Activated naive CD8-positive, alpha-beta T cell treated with anti-CD3 and anti-CD28 coated beads for 36 hours (primary cell): Measurements from ENCODE around the gene NLE1. TPM values are rescaled to one million over a fixed set of nuclear protein-coding genes. Genes with fewer than 3 reads are reported as not detected.
"Not testable (repeated sequence)": the region's sequence is repeated elsewhere in the genome, so short reads cannot be mapped to it uniquely, and the experiment has no call there.

Experiments used
- DNase-seq: peaks from one replicate; pipeline ENCODE4 v3.0.0; 2021
- H3K27ac Mint-ChIP-seq: one replicate; pipeline ENCODE4 v1.8.0; 2022; ENCODE audit warnings: mild to moderate bottlenecking, moderate library complexity, mixed read lengths
- H3K27me3 Mint-ChIP-seq: one replicate; pipeline ENCODE4 v1.8.0; 2022; ENCODE audit warnings: mild to moderate bottlenecking, mixed read lengths
- H3K36me3 Mint-ChIP-seq: one replicate; pipeline ENCODE4 v1.8.0; 2021; ENCODE audit warnings: mild to moderate bottlenecking, mixed read lengths
- H3K4me1 Mint-ChIP-seq: one replicate; pipeline ENCODE4 v1.8.0; 2021; ENCODE audit warnings: mixed read lengths
- H3K4me3 Mint-ChIP-seq: one replicate; pipeline ENCODE4 v1.8.0; 2022; ENCODE audit warnings: mild to moderate bottlenecking, moderate library complexity, mixed read lengths
- H3K9me3 Mint-ChIP-seq: one replicate; pipeline ENCODE4 v1.8.0; 2022; ENCODE audit warnings: mixed read lengths
- total RNA-seq, 2 experiments: library from RNA; stranded (reverse); gene quantifications; one replicate each; pipeline ENCODE4 v1.2.3, GENCODE V29; 2021

The NLE1 gene
- total RNA-seq, 2 experiments from 2014 or later: 59.9 to 61.8 TPM

DNA sequence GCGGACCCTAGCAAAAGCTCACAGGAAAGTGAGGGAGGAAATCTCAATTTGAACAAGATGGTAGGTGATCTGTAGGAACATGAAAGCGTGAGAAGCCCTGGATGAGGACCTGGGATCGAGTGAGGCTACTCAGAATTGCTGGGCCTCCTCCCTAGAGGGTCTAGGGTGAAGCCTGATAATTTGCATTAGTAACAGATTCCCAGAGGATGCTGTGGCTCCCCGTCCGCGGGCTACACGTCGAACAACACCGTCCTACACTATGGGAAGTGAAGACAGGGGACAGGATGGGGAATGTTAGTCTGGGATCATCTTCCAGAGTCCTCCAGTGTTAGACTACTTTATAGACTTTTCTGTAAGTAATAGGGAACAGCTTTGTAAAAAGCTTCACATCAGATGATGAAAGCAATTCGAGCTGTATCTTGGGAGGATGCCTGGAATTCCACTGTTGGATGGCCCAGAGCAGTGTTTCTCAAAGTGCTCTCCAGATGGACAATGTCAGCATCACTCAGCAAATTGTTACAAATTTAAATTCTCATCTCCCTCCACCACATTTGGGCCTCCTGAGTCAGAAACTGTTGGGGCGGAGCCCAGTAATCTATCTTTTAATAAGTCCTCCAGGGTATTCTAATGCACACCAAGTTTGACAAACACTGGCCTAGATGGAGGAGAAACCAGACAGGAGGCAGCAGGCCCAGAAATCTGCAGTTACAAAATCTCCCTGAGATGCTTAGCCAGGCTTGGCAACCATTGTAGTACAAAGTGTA, 14.2 kb downstream of the NLE1 start:
- Mint-ChIP-seq H3K27me3 (no peaks in the 10 kb centered on the region), H3K27ac (peak overlapping the region; percentile 38), H3K4me1 (peaks cover 7% of the 10 kb centered on the region), H3K36me3 (peaks cover 7% of the 10 kb centered on the region), H3K9me3 (no peaks in the 10 kb centered on the region), H3K4me3 (no peak overlapping the region)
- DNase-seq: no peak

DNA sequence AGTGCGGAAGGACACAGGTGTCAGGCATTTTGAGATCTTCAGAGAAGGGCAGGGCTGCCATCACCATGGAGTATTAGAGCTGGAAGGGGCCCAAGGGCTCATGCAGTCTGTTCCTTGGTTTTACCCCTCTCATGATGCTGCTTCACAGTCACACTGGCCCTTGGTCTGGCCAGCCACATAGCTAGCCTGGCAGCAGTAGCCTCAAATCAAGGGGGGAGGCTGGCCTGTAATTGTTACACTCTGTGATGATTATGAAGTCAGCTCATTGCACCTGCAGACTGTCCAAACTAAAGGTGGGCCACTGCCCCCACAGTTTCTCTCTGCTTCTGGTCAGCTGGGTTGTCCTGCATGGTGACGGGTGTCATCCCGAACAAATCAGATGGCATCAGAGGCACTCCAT, 20.8 kb downstream of the NLE1 start, which contains the start of gene FNDC8:
Gene FNDC8 (plus strand): TSS at position 301 of the 400 bp plus-strand sequence. CDS start 79 bp downstream, at position 380.
- Mint-ChIP-seq H3K9me3 (no peaks in the 10 kb centered on the region), H3K27ac (no peak within 1 kb of the TSS), H3K4me1 (peaks cover 26% of the 10 kb centered on the region), H3K36me3 (peaks cover 15% of the 10 kb centered on the region), H3K4me3 (no peak within 1 kb of the TSS), H3K27me3 (peaks cover 3% of the 10 kb centered on the region)
- DNase-seq: no peak

DNA sequence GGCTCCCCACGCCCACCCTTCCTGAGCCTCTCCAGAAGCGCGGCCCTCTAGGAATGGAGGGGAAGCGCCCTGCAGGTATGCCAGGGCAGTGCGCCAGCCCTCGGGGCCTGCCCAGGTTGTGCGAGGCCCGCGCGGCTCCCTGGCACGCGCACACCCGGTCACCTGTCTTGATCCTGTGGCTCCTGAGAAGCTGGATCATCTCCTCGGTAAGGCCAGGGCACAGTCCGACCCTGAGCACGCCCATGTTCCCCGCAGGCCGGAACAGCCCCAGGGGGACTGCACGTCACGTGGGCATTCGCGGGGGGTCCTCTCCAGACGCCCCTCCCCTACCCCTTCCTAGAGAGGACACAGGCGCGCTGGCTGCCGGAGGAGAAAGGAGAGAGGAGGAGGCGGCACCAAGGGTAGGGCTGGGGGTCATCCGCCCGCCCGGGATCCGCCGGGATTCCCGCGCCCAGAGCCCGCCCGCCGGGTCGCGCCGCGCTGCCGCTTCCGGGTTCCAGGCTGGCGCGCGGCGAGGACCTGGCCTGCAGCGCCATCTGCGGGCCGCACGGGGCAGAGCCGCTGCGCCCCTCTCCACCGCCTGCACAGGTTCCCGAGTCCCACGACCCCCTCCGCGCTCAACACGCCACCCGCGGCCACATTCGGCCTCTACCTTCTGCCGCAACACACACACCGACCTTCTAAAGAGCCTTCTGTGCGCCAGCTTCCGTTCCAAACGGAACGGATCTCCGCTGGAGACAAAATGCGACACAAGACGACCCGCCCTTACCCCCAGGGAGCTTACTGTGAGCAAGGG, 22.5 kb downstream of the NLE1 start, which contains the start of gene RAD51D:
Gene RAD51D (minus strand): TSS at position 491 of the 796 bp plus-strand sequence. CDS start 247 bp downstream, at position 244.
- peaks cover 3% of the 10 kb centered on the region for H3K27me3 Mint-ChIP-seq
- peaks cover 33% of the 10 kb centered on the region for H3K4me1 Mint-ChIP-seq
- peak within 1 kb of the TSS; percentile 92 for H3K27ac Mint-ChIP-seq

DNA sequence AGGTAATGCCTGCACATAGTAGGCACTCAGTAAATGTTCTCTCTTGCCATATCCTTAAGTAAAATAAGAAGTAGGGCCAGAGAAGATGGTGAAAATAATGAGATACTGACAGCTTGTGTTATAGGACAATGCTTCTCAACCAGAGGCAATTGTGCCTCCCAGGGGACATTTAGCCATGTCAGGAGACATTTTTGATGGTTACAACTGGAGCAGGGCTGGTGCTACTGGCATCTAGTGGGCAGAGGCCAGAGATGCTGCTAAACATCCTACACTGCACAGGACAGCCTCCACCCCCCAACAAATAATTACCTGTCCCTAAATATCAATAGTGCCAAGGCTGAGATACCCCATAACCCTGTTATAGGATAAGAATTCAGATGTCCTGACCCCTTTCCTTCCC, 24.1 kb downstream of the NLE1 start:
- Mint-ChIP-seq H3K9me3 (no peaks in the 10 kb centered on the region), H3K27me3 (peaks cover 3% of the 10 kb centered on the region), H3K27ac (peak overlapping the region; percentile 6), H3K4me3 (peak overlapping the region; percentile 90), H3K36me3 (peaks cover 17% of the 10 kb centered on the region), H3K4me1 (peaks cover 33% of the 10 kb centered on the region)
- DNase-seq: peak; percentile 12

More for the DNA sequence above, 22.5 kb downstream of the NLE1 start, which contains the start of gene RAD51D:
- Mint-ChIP-seq H3K36me3 (peaks cover 17% of the 10 kb centered on the region), H3K4me3 (peak within 1 kb of the TSS; percentile 90), H3K9me3 (no peaks in the 10 kb centered on the region)
- DNase-seq: peak; percentile 88

DNA sequence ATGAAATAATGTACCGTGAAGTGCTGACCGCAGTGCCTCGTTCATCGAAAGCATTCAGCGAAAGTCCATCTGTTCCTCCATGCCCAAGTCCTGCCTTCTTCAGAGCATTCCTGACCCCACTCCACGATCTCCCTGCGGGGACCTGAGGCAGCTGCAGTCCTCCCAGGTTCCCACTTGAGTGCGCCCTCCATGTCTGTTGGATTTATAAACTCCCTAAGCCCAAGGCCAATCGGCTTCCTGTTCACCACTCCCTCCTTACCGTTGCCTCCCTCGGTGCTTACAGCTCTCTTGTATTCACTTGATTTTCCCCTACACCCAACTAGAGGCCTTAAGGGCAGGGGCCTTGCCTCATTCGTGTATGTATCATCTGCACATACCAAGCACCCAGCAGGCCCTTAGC, 25.3 kb downstream of the NLE1 start:
- H3K9me3 Mint-ChIP-seq: no peaks in the 10 kb centered on the region
- peaks cover 33% of the 10 kb centered on the region for H3K4me1 Mint-ChIP-seq
- peaks cover 3% of the 10 kb centered on the region for H3K27me3 Mint-ChIP-seq
- no peak for DNase-seq
- H3K4me3 Mint-ChIP-seq: no peak overlapping the region
- peaks cover 18% of the 10 kb centered on the region for H3K36me3 Mint-ChIP-seq
- H3K27ac Mint-ChIP-seq: no peak overlapping the region

DNA sequence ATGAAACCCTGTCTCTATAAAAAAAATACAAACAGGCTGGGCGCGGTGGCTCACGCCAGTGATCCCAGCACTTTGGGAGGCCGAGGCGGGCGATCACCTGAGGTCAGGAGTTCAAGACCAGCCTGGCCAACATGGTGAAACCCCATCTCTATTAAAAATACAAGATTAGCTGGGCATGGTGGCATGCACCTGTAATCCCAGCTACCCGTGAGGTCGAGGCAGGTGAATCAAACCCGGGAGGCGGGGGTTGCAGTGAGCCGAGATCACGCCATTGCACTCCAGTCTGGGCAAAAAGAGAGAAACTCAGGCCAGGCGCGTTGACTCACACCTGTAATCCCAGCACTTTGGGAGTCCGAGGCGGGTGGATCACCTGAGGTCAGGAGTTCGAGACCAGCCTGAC, 31.3 kb downstream of the NLE1 start:
- not testable (repeated sequence) for H3K27ac Mint-ChIP-seq, H3K4me1 Mint-ChIP-seq, H3K9me3 Mint-ChIP-seq, H3K4me3 Mint-ChIP-seq, H3K27me3 Mint-ChIP-seq, DNase-seq
- peaks cover 18% of the 10 kb centered on the region for H3K36me3 Mint-ChIP-seq

DNA sequence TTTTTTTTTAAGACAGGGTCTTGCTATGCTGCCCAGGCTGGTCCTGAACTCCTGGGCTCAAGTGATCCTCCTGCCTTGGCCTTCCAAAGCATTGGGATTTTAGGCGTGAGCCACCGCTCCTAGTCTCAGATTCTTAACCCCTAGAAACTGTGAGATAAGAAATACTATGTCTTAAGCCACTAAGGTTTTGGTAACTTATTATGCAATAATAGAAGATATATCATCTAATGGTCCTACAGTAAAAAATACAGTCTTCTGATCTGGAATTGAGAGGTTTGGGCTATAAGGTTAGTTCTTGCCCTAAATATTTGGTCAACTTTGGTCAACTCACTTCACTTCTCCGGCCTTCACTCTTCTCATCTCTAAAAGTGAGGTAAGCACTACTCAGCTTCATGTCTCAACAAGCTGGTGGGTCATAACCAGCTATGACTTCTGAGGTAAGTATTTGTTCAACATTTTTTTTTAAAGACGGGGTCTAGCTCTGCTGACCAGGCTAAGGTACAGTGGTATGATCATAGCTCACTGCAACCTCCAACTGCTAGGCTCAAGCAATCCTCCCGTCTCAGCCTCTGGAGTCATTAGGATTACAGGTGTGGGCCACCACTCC, 37.2 kb downstream of the NLE1 start:
- no peak for DNase-seq
- Mint-ChIP-seq H3K27ac (no peak overlapping the region), H3K4me1 (no peaks in the 10 kb centered on the region), H3K36me3 (peaks cover 26% of the 10 kb centered on the region), H3K4me3 (no peak overlapping the region), H3K9me3 (no peaks in the 10 kb centered on the region), H3K27me3 (no peaks in the 10 kb centered on the region)

DNA sequence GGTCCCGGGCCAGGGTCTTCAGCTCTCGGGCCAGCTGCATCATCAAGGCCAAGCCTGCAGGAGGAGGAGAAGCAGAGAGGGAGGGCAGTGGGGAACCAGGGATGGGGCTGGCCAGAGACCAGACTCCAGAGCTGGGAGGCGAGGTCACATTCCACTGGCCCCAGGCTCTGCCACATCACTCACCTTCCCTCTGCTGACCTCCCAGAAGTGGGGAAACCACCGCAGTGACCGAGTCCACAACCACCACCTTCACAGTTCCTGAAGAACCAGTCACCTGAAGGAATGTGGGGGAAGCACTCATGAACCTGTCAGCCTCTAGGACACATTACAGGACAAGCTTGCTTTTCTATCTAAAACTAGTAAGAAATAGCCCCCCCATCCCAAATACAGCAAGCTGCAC, 38.8 kb downstream of the NLE1 start:
- no peaks in the 10 kb centered on the region for H3K27me3 Mint-ChIP-seq
- H3K27ac Mint-ChIP-seq: no peak overlapping the region
- peaks cover 23% of the 10 kb centered on the region for H3K36me3 Mint-ChIP-seq
- H3K4me1 Mint-ChIP-seq: no peaks in the 10 kb centered on the region
- no peaks in the 10 kb centered on the region for H3K9me3 Mint-ChIP-seq
- no peak for DNase-seq
- H3K4me3 Mint-ChIP-seq: no peak overlapping the region

DNA sequence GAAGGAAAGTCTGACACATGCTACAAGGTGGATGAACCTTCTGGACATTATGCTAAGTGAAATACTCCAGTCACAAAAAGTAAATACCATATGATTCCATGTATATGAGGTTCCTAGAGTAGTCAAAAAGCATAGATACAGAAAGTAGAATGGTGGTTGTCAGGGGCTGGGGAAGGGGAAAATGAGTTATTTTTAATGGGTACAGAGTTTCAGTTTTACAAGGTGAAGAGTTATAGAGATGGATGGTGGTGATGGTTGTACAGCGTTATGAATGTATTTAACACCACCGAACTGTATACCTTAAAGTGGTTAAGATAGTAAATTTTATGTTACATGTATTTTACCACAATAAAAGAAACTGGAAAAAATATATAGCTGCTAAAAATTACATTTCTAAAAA, 40.4 kb downstream of the NLE1 start:
- H3K27ac Mint-ChIP-seq: peak overlapping the region; percentile 5
- H3K36me3 Mint-ChIP-seq: peaks cover 20% of the 10 kb centered on the region
- H3K4me3 Mint-ChIP-seq: no peak overlapping the region
- no peaks in the 10 kb centered on the region for H3K27me3 Mint-ChIP-seq
- H3K9me3 Mint-ChIP-seq: no peaks in the 10 kb centered on the region
- DNase-seq: no peak
- H3K4me1 Mint-ChIP-seq: no peaks in the 10 kb centered on the region

DNA sequence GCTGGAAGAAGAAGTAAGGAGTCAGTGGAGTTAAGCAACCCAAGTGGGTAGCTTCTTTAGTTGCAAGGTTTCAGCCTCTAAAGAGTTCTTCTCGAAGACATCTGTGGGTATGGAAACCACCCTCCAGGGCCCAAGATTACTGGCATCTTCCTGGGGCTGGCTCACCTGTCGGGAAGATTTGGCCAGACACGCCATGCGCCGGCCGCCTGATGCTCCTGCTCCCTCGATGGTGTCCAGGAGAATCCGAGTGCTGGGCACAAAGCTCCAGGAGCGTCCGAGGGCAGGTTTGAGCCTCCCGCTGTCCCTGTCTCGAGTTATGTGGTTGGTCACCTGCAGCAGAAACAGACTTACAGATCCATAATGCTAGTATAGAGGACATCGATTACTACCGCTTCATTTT, 41.1 kb downstream of the NLE1 start:
- Mint-ChIP-seq H3K4me3 (no peak overlapping the region), H3K27ac (no peak overlapping the region), H3K27me3 (no peaks in the 10 kb centered on the region), H3K4me1 (no peaks in the 10 kb centered on the region), H3K9me3 (no peaks in the 10 kb centered on the region), H3K36me3 (peaks cover 13% of the 10 kb centered on the region)
- no peak for DNase-seq

DNA sequence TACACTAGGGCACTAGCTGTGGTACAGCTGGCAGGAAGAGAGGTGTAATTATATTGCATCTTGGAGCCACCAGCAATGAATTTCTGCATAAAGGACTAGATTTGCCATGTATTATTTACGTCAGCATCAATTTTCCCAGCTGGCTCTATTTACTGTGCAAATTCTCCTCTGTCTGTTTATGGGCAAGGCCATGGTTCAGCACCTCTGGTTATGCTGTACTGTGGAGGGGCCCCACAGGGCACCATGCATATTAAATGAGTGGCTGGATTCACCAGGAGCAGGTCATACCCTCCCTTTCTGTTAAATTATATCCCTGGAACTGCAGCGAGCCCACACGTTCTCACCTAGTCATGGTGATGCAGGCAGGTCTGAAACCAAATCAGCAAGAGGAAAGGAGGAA, 42.2 kb downstream of the NLE1 start:
- Mint-ChIP-seq H3K27me3 (no peaks in the 10 kb centered on the region), H3K27ac (no peak overlapping the region), H3K36me3 (peaks cover 8% of the 10 kb centered on the region), H3K4me1 (no peaks in the 10 kb centered on the region), H3K9me3 (no peaks in the 10 kb centered on the region), H3K4me3 (no peak overlapping the region)
- DNase-seq: no peak

DNA sequence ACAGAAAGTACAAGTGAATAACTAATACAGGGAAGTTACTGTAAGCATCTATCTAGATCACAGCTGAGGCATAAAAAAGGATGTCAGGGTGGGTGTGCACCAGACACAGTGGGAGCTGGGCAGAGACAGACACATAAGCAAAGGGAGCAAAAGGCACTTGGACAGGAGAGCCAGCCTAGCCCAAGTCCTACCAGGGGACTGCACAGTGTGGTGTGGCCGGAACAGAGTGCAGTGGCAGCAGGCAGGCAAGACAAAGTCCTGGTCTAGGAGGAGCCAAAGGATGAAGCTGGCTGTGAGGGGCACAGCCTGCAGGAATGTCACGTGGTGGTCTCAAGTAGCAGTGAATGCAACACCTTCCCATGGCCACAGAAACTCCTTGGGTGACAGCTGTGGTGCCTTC, 44.3 kb downstream of the NLE1 start:
- Mint-ChIP-seq H3K27ac (no peak overlapping the region), H3K4me1 (no peaks in the 10 kb centered on the region), H3K36me3 (peaks cover 4% of the 10 kb centered on the region), H3K27me3 (no peaks in the 10 kb centered on the region), H3K4me3 (no peak overlapping the region), H3K9me3 (no peaks in the 10 kb centered on the region)
- no peak for DNase-seq

DNA sequence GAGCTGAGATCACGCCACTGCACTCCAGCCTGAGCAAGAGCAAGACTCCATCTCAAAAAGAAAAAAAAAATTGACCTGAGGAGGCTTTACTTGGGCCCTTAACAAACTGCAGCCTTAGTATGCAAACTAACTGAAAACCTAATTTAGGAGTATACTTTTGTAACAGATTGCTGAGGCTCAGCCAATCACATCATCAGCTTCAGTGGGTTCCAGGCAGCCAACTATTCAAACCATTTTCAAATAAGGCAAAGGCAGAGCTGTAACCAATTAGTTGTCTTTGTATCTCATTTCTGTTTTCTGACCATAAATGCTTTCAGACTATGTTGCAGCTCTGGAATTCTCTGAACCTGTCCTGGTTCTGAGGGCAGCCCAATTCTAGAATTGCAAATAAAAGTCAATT, 46.4 kb downstream of the NLE1 start:
- DNase-seq: no peak
- no peak overlapping the region for H3K27ac Mint-ChIP-seq
- no peak overlapping the region for H3K4me3 Mint-ChIP-seq
- peaks cover 3% of the 10 kb centered on the region for H3K4me1 Mint-ChIP-seq
- no peaks in the 10 kb centered on the region for H3K27me3 Mint-ChIP-seq
- peaks cover 1% of the 10 kb centered on the region for H3K36me3 Mint-ChIP-seq
- H3K9me3 Mint-ChIP-seq: no peaks in the 10 kb centered on the region

DNA sequence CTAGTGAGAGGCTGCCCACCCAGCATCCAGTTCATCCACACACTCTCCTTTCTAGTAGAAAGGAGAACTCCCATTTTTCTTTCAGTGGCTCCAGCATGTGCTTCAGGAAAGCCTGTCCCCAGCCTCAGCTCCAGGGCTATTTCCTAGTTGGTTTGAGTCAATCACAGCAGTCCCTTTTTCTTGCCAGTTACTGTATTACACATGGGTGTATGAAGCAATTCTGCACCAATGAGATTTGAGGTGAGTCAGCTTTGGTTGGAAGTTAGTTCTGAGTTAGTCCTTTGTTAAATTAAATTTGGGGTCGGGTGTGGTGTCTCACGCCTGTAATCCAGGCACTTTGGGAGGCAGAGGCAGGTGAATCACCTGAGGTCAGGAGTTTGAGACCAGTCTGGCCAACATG, 47.2 kb downstream of the NLE1 start:
- Mint-ChIP-seq H3K36me3 (no peaks in the 10 kb centered on the region), H3K9me3 (no peaks in the 10 kb centered on the region), H3K4me1 (peaks cover 9% of the 10 kb centered on the region), H3K27ac (no peak overlapping the region), H3K4me3 (no peak overlapping the region), H3K27me3 (no peaks in the 10 kb centered on the region)
- no peak for DNase-seq

DNA sequence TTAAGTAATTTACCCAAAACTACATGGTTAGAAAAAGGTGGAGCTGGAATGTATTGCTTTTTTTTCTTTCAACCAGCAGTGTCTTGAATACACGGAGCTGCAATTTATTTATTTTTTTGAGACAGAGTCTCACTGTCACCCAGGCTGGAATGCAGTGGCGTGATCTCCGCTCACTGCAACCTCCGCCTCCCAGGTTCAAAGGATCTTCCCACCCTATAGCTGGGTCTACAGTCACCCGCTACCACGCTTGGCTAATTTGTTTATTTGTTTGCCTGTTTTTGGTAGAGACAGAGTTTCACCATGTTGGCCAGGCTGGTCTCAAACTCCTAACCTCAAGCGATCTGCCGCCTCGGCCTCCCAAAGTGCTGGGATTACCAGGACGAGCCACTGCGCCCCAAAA, 51.4 kb downstream of the NLE1 start:
- H3K9me3 Mint-ChIP-seq, H3K27ac Mint-ChIP-seq, H3K36me3 Mint-ChIP-seq, DNase-seq, H3K4me3 Mint-ChIP-seq, H3K27me3 Mint-ChIP-seq: not testable (repeated sequence)
- peaks cover 40% of the 10 kb centered on the region for H3K4me1 Mint-ChIP-seq
